HCT116 (cell line): ENCODE results near the gene EXOSC10. TPM values are rescaled to one million over a fixed set of nuclear protein-coding genes. Genes with fewer than 3 reads are reported as not detected.

Source experiments
- ATAC-seq: fragments of 200-7000 bp; cut with Tn5 transposase; 2 replicates; pipeline ENCODE4 v1.9.1; 2020; ENCODE audit warnings: mild to moderate bottlenecking, moderate library complexity
- BruUV-seq: library from RNA; stranded (reverse); fragments of 400-500 nt; replicated peaks from 2 replicates; lab custom pipeline; 2021; lab: Mats Ljungman, UMichigan
- CTCF ChIA-PET: fragments of 300-600 bp; sonication (Branson Sonifier 250); formaldehyde crosslinking; loops from one replicate; lab custom pipeline; 2021; ENCODE audit warnings: antibody characterized with exemption; lab: Charles Lee
- POLR2A ChIA-PET: fragments of 300-600, 350-600 bp; sonication (Branson Sonifier 250); formaldehyde crosslinking; loops from one replicate; lab custom pipeline; 2021; ENCODE audit warnings: antibody characterized with exemption; lab: Charles Lee
- RAD21 ChIA-PET, 2 experiments: fragments of 300-600 bp; sonication (Branson Sonifier 250); formaldehyde crosslinking; loops; one replicate each; lab custom pipeline; 2023; ENCODE audit warnings: low total read pairs in 2 of 2; ENCODE audit not compliant: uncharacterized antibody in 2 of 2, unreplicated experiment in 2 of 2, low non-redundant PET in 1 of 2; lab: Charles Lee
- DNase-seq: peaks from one replicate; pipeline ENCODE4 v3.0.0-alpha.2; 2010; ENCODE audit warnings: low read depth, low spot score
- H2AFZ ChIP-seq: fragments of 200-600 bp; shearing (Covaris generic), sonication (generic); 2 replicates; pipeline ENCODE4 v1.6.1; 2017; ENCODE audit warnings: low read depth, mixed run types, mixed read lengths, antibody characterized with exemption, low read length; ENCODE audit not compliant: poor library complexity, severe bottlenecking
- H3K27ac ChIP-seq: 2 replicates; pipeline ENCODE4 v1.5.1; 2012; ENCODE audit warnings: low read depth, low read length
- H3K27me3 ChIP-seq: fragments of 200-600 bp; sonication (generic); 2 replicates; pipeline ENCODE4 v1.6.1; 2016; ENCODE audit warnings: mixed run types, low read length, mixed read lengths; ENCODE audit not compliant: insufficient read depth
- H3K36me3 ChIP-seq, 2 experiments: fragments of 200-500 bp in 1 of 2; fragments of 200-600 bp in 1 of 2; sonication (Bioruptor generic) in 1 of 2; sonication (generic) in 1 of 2; 2 replicates each; pipeline versions ENCODE4 v1.5.1 to v1.6.1; 2014 to 2016; ENCODE audit warnings: low read length in 2 of 2, inconsistent platforms in 1 of 2, mixed read lengths in 1 of 2, mixed run types in 1 of 2; ENCODE audit not compliant: insufficient read depth in 2 of 2, control insufficient read depth in 1 of 2
- H3K4me1 ChIP-seq, 2 experiments: fragments of 200-600 bp in 1 of 2; sonication (generic) in 1 of 2; 2 replicates each; pipeline versions ENCODE4 v1.5.1 to v1.6.1; 2012 to 2017; ENCODE audit warnings: low read length in 2 of 2, inconsistent platforms in 1 of 2, mild to moderate bottlenecking in 1 of 2, mixed read lengths in 1 of 2, mixed run types in 1 of 2, moderate library complexity in 1 of 2; ENCODE audit not compliant: insufficient read depth in 2 of 2, control insufficient read depth in 1 of 2
- H3K4me2 ChIP-seq: fragments of 200-600 bp; sonication (generic); 2 replicates; pipeline ENCODE4 v1.6.1; 2017; ENCODE audit warnings: mixed run types, low read length, mixed read lengths
- H3K4me3 ChIP-seq, 2 experiments: fragments of 200-600 bp in 1 of 2; sonication (generic) in 1 of 2; replicated peaks in 1 of 2; 2 replicates each; pipeline ENCODE4 v1.5.1; 2011 to 2016; ENCODE audit warnings: low read length in 2 of 2, control low read depth in 1 of 2, low read depth in 1 of 2, mild to moderate bottlenecking in 1 of 2, mixed read lengths in 1 of 2, mixed run types in 1 of 2
- H3K79me2 ChIP-seq: fragments of 200-600 bp; sonication (generic); 2 replicates; pipeline ENCODE4 v1.6.1; 2017; ENCODE audit warnings: mild to moderate bottlenecking, mixed run types, low read length, moderate library complexity, mixed read lengths; ENCODE audit not compliant: insufficient read depth
- H3K9ac ChIP-seq: fragments of 200-600 bp; sonication (generic); 2 replicates; pipeline ENCODE4 v1.6.1; 2016; ENCODE audit warnings: low read length, mixed read lengths
- H3K9me2 ChIP-seq: fragments of 200-600 bp; sonication (generic), shearing (Covaris generic); 2 replicates; pipeline ENCODE4 v1.6.1; 2017; ENCODE audit warnings: mixed run types, mild to moderate bottlenecking, moderate library complexity; ENCODE audit not compliant: insufficient read depth
- H3K9me3 ChIP-seq, 2 experiments: fragments of 200-500 bp in 1 of 2; fragments of 200-600 bp in 1 of 2; sonication (Bioruptor generic) in 1 of 2; sonication (generic) in 1 of 2; 2 replicates each; pipeline ENCODE4 v1.6.1; 2014 to 2017; ENCODE audit warnings: low read length in 2 of 2, mixed read lengths in 2 of 2, inconsistent platforms in 1 of 2, low read depth in 1 of 2, mild to moderate bottlenecking in 1 of 2, mixed run types in 1 of 2, moderate library complexity in 1 of 2; ENCODE audit not compliant: control insufficient read depth in 1 of 2, insufficient read depth in 1 of 2
- H4K20me1 ChIP-seq: fragments of 200-600 bp; sonication (generic), shearing (Covaris generic); 2 replicates; pipeline ENCODE4 v1.6.1; 2017; ENCODE audit warnings: mixed run types, mild to moderate bottlenecking, moderate library complexity; ENCODE audit not compliant: insufficient read depth
- CBX3 ChIP-seq: IDR thresholded peaks from 2 replicates; pipeline ENCODE4 v1.6.1; 2012; ENCODE audit warnings: low read depth
- CEBPB ChIP-seq: IDR thresholded peaks from 2 replicates; pipeline ENCODE4 v1.6.1; 2012; ENCODE audit warnings: low read depth
- EGR1 ChIP-seq: IDR thresholded peaks from 2 replicates; pipeline ENCODE4 v1.6.1; 2012; ENCODE audit warnings: low read depth
- ELF1 ChIP-seq: IDR thresholded peaks from 2 replicates; pipeline ENCODE4 v1.6.1; 2012; ENCODE audit warnings: low read depth, borderline replicate concordance
- EZH2 ChIP-seq: fragments of 200-600 bp; sonication (generic); IDR thresholded peaks from 2 replicates; pipeline ENCODE4 v1.6.1; 2017; ENCODE audit warnings: antibody characterized with exemption, mixed run types
- EZH2phosphoT487 ChIP-seq: fragments of 200-600 bp; IDR thresholded peaks from 2 replicates; pipeline ENCODE4 v1.6.1; 2018; ENCODE audit warnings: antibody characterized with exemption, borderline replicate concordance
- POLR2A ChIP-seq: IDR thresholded peaks from 2 replicates; pipeline ENCODE4 v1.7.0; 2011; ENCODE audit warnings: borderline replicate concordance; ENCODE audit not compliant: insufficient read depth, insufficient read length; ENCODE audit errors: extremely low read depth
- POLR2AphosphoS5 ChIP-seq: IDR thresholded peaks from 2 replicates; pipeline ENCODE4 v1.6.1; 2011; ENCODE audit warnings: mild to moderate bottlenecking, low read depth, low read length, moderate library complexity
- RAD21 ChIP-seq: IDR thresholded peaks from 2 replicates; pipeline ENCODE4 v1.6.1; 2012; ENCODE audit warnings: low read depth, mild to moderate bottlenecking
- SIN3A ChIP-seq: IDR thresholded peaks from 2 replicates; pipeline ENCODE4 v1.6.1; 2012; ENCODE audit warnings: low read depth
- SP1 ChIP-seq: IDR thresholded peaks from 2 replicates; pipeline ENCODE4 v1.6.1; 2012; ENCODE audit warnings: low read depth
- SRF ChIP-seq: IDR thresholded peaks from 2 replicates; pipeline ENCODE4 v1.6.1; 2012; ENCODE audit warnings: low read depth
- TCF7L2 ChIP-seq: IDR thresholded peaks from 2 replicates; pipeline ENCODE4 v1.7.0; 2011; ENCODE audit warnings: borderline replicate concordance, inconsistent platforms; ENCODE audit not compliant: insufficient read depth, insufficient read length; ENCODE audit errors: extremely low read depth
- YY1 ChIP-seq: IDR thresholded peaks from 2 replicates; pipeline ENCODE4 v1.6.1; 2011; ENCODE audit warnings: low read length, low read depth, moderate library complexity, mild to moderate bottlenecking; ENCODE audit not compliant: insufficient replicate concordance; ENCODE audit errors: extremely low read depth
- ZFX ChIP-seq: fragments of 450-650 bp; IDR thresholded peaks from 2 replicates; pipeline ENCODE4 v1.6.1; 2017
- intact Hi-C: fragments of 100-400 bp; cut with micrococcal nuclease; formaldehyde crosslinking; loops from 2 replicates; pipeline ENCODE4 v1.10.0; 2022
- total RNA-seq: library from RNA; stranded (reverse); gene quantifications from one replicate; pipeline ENCODE4 v1.2.1, GENCODE V29; 2021; ENCODE audit not compliant: unreplicated experiment
- TF ChIP-seq, protein P1 (sequence below): IDR thresholded peaks from 2 replicates; pipeline ENCODE4 v1.6.1; 2012
- TF ChIP-seq, protein P2 (sequence below): IDR thresholded peaks from 2 replicates; pipeline ENCODE4 v1.6.1; 2012
- TF ChIP-seq, protein P3 (sequence below): IDR thresholded peaks from 2 replicates; pipeline ENCODE4 v1.6.1; 2011; ENCODE audit warnings: mild to moderate bottlenecking, low read length, moderate library complexity; ENCODE audit not compliant: insufficient replicate concordance; ENCODE audit errors: extremely low read depth
- TF ChIP-seq, protein P4 (sequence below), 3 experiments: fragments of 200-600 bp in 1 of 3; sonication (generic) in 1 of 3; IDR thresholded peaks in 2 of 3; conservative IDR thresholded peaks in 1 of 3; 2 replicates each; pipeline ENCODE4 v1.5.1; 2012 to 2017; ENCODE audit warnings: low read depth in 2 of 3, low read length in 2 of 3, antibody characterized with exemption in 1 of 3, borderline replicate concordance in 1 of 3, control low read depth in 1 of 3, mild to moderate bottlenecking in 1 of 3, mixed read lengths in 1 of 3, mixed run types in 1 of 3, moderate library complexity in 1 of 3; ENCODE audit not compliant: insufficient read depth in 1 of 3

EXOSC10 gene
- total RNA-seq, 1 experiment from 2014 or later, result 80.7 TPM

DNA sequence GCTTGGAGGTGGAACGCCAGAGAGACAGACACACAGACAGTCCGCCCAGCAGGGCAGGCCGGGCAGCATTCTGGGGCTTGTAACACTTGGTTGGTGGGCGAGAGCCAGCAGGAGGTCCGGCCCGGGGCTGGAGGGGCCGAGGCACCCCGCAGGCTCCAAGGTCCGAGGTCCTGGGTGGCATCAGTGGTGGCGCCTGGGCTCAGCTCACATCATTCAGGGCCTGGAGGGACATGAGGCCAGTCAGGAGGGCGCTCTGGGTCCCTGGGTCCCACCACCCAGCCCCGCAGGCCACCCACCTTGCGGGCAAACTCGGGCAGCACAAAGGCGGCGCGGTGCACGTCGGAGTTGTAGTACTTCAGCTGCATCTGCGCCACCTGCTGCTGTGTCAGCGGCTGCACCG lies 45.0 kb downstream of the EXOSC10 start:
- Histone ChIP-seq H3K79me2 (peaks cover 35% of the 10 kb centered on the region), H2AFZ (no peak overlapping the region), H3K9me2 (no peaks in the 10 kb centered on the region), H3K4me3 (no peak overlapping the region), H3K4me2 (no peak overlapping the region), H3K4me1 (peaks cover 0 to 14% of the 10 kb centered on the region in 2 experiments; a peak in 2 of 4 replicates), H3K9me3 (no peaks in the 10 kb centered on the region), H3K9ac (no peak overlapping the region), H3K27ac (no peak overlapping the region), H3K36me3 (peaks cover 2 to 25% of the 10 kb centered on the region in 2 experiments; a peak in 2 of 4 replicates), H3K27me3 (no peaks in the 10 kb centered on the region), H4K20me1 (no peaks in the 10 kb centered on the region)
- no peak for DNase-seq
- ChIA-PET RAD21 (no interaction called here), CTCF (no interaction called here), POLR2A (no interaction called here)
- BruUV-seq, result no TSS peak
- ATAC-seq, result no peak
- TF ChIP-seq EZH2phosphoT487 (no peak), EGR1 (no peak), EZH2 (no peak), SRF (no peak), RAD21 (no peak), ZFX (no peak), CEBPB (no peak), ELF1 (no peak), POLR2A (no peak), SIN3A (no peak), YY1 (no peak), TCF7L2 (no peak), SP1 (no peak), POLR2AphosphoS5 (no peak), CBX3 (no peak)
- TF ChIP-seq, protein P1, sequence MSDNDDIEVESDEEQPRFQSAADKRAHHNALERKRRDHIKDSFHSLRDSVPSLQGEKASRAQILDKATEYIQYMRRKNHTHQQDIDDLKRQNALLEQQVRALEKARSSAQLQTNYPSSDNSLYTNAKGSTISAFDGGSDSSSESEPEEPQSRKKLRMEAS, result no peak
- TF ChIP-seq, protein P2, sequence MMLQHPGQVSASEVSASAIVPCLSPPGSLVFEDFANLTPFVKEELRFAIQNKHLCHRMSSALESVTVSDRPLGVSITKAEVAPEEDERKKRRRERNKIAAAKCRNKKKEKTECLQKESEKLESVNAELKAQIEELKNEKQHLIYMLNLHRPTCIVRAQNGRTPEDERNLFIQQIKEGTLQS, result no peak
- TF ChIP-seq, protein P3, sequence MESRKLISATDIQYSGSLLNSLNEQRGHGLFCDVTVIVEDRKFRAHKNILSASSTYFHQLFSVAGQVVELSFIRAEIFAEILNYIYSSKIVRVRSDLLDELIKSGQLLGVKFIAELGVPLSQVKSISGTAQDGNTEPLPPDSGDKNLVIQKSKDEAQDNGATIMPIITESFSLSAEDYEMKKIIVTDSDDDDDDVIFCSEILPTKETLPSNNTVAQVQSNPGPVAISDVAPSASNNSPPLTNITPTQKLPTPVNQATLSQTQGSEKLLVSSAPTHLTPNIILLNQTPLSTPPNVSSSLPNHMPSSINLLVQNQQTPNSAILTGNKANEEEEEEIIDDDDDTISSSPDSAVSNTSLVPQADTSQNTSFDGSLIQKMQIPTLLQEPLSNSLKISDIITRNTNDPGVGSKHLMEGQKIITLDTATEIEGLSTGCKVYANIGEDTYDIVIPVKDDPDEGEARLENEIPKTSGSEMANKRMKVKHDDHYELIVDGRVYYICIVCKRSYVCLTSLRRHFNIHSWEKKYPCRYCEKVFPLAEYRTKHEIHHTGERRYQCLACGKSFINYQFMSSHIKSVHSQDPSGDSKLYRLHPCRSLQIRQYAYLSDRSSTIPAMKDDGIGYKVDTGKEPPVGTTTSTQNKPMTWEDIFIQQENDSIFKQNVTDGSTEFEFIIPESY, result no peak
- TF ChIP-seq, protein P4, sequence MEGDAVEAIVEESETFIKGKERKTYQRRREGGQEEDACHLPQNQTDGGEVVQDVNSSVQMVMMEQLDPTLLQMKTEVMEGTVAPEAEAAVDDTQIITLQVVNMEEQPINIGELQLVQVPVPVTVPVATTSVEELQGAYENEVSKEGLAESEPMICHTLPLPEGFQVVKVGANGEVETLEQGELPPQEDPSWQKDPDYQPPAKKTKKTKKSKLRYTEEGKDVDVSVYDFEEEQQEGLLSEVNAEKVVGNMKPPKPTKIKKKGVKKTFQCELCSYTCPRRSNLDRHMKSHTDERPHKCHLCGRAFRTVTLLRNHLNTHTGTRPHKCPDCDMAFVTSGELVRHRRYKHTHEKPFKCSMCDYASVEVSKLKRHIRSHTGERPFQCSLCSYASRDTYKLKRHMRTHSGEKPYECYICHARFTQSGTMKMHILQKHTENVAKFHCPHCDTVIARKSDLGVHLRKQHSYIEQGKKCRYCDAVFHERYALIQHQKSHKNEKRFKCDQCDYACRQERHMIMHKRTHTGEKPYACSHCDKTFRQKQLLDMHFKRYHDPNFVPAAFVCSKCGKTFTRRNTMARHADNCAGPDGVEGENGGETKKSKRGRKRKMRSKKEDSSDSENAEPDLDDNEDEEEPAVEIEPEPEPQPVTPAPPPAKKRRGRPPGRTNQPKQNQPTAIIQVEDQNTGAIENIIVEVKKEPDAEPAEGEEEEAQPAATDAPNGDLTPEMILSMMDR (IDR thresholded peaks at IDR 0.05 in 2 of 3, conservative IDR thresholded peaks at IDR 0.05 in 1 of 3; ENCODE audit: borderline replicate concordance in 1 of 3, insufficient read depth in 1 of 3, low read depth in 2 of 3, low read length in 2 of 3), result no peak
- intact Hi-C loops, result no loop called here
